Measurements from ENCODE around the gene IREB2. TPM values are rescaled to one million over a fixed set of nuclear protein-coding genes. Genes with fewer than 3 reads are reported as not detected.
"Not testable (repeated sequence)": the region's sequence is repeated elsewhere in the genome, so short reads cannot be mapped to it uniquely, and the experiment has no call there.

IREB2 gene
- total RNA-seq, 2 donors from 2014 or later: 79.0 to 92.8 TPM

DNA sequence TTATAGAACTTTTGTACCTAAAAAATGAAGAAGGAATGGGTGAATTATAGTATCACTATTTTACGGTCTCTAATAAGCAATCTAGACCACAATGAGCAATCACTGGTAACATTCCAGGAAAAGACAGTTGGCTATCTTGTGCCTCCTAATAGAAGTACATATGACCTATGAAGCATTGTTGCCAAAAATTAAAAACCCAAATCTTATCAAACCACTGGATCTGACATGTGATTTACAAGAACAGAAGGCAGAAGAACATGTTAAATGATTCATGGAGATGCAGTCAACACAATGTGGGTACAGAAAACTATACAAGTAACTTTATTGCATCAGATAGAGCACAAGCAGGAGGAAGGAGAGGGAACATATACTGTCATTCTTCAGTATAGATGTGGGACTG lies 54.9 kb downstream of the IREB2 start:
- no peak overlapping the region for H3K4me3 Mint-ChIP-seq
- no peak for ATAC-seq
- no peaks in the 10 kb centered on the region for H3K9me3 Mint-ChIP-seq
- no peak for DNase-seq (ENCODE audit: low spot score)
- H3K27ac Mint-ChIP-seq: peak overlapping the region in 1 of 2 donors; percentile 1
- peaks cover 41% of the 10 kb centered on the region for H3K36me3 Mint-ChIP-seq
- H3K4me1 Mint-ChIP-seq (ENCODE audit: low read depth in 2 of 2): no peaks in the 10 kb centered on the region
- H3K27me3 Mint-ChIP-seq: no peaks in the 10 kb centered on the region

DNA sequence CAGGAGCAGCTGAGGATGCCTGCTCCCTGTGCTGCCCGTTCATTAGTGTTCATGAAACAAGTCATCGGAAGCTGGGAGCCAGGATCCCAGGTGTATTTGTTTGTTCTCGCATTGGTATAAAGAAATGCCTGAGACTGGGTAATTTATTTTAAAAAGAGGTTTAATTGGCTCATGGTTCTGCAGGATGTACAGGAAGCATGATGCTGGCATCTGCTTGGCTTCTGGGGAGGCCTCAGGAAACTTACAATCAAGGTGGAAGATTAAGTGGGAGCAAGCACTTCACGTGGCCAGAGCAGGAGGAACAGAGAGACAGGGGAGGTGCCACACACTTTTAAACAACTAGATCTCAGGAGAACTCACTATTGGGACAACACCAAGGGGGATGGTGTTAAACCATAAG lies 63.8 kb downstream of the IREB2 start:
- no peaks in the 10 kb centered on the region for H3K9me3 Mint-ChIP-seq
- DNase-seq (ENCODE audit: low spot score): no peak
- no peak overlapping the region for H3K27ac Mint-ChIP-seq
- no peak overlapping the region for H3K4me3 Mint-ChIP-seq
- peaks cover 11% of the 10 kb centered on the region for H3K36me3 Mint-ChIP-seq
- no peak for ATAC-seq
- peaks cover 2 to 4% of the 10 kb centered on the region in 2 donors for H3K4me1 Mint-ChIP-seq (ENCODE audit: low read depth in 2 of 2)
- no peaks in the 10 kb centered on the region for H3K27me3 Mint-ChIP-seq

DNA sequence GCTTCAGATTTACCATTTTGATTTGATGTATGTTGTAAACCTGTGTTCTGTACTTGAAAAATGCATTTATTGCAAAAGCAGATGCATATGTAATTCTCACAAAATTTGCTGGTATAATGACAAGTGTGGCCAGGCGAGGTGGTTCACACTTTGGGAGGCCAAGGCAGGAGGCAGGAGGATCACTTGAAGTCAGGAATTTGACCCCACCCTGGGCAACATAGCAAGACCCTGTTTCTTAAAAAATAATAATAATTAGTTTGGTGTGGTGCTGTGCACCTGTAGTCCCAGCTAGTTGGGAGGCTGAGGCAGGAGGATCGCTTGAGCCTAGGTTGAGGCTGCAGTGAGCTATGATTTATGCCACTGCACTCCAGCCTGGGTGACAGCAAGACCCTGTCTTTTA lies 64.6 kb downstream of the IREB2 start:
- H3K4me1 Mint-ChIP-seq (ENCODE audit: low read depth in 2 of 2): peaks cover 7 to 9% of the 10 kb centered on the region in 2 donors
- no peak overlapping the region for H3K27ac Mint-ChIP-seq
- no peak overlapping the region for H3K4me3 Mint-ChIP-seq
- no peaks in the 10 kb centered on the region for H3K9me3 Mint-ChIP-seq
- no peak for DNase-seq (ENCODE audit: low spot score)
- no peaks in the 10 kb centered on the region for H3K27me3 Mint-ChIP-seq
- no peak for ATAC-seq
- peaks cover 7% of the 10 kb centered on the region for H3K36me3 Mint-ChIP-seq

- Mint-ChIP-seq H3K27me3 (peaks cover 7 to 13% of the 10 kb centered on the region in 2 donors), H3K9me3 (no peaks in the 10 kb centered on the region), H3K27ac (peak within 1 kb of the TSS in 1 of 2 donors; percentile 79), H3K4me1 (ENCODE audit: low read depth in 2 of 2) (peaks cover 7 to 13% of the 10 kb centered on the region in 2 donors), H3K4me3 (peak within 1 kb of the TSS; percentile 83), H3K36me3 (no peaks in the 10 kb centered on the region)
- peak; percentile 94 for ATAC-seq
- peak; percentile 80 for DNase-seq (ENCODE audit: low spot score)
Observed at GRCh38 chr15:78506971-78507830, 69.2 kb downstream of the IREB2 start, which contains the start of gene HYKK. HYKK (plus strand) TSS chr15:78507577; CDS start chr15:78513089, 5,512 bp downstream.

DNA sequence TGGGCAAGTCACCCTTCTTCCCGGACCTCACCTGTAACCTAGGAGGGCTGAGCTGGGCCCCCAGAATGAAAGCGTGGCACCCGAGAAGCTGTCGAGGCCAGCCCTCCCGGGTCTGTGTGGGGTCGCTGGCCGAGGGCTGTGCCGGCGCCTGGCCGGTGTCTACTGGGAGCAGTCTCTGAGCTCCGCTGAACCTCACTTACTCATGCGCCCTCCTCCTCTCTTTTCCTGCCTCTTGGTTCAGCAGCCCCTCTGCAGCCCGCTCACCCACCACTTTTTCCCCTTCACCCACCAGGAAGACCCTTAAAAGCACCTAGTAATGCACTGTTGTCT lies 69.8 kb downstream of the IREB2 start:
- ATAC-seq (peak; percentile 25 to 37), DNase-seq (ENCODE audit: low spot score) (no peak)
- no peak overlapping the region for H3K27ac Mint-ChIP-seq
- H3K9me3 Mint-ChIP-seq: no peaks in the 10 kb centered on the region
- peak overlapping the region; percentile 83 for H3K4me3 Mint-ChIP-seq
- peaks cover 7 to 13% of the 10 kb centered on the region in 2 donors for H3K4me1 Mint-ChIP-seq (ENCODE audit: low read depth in 2 of 2)
- H3K36me3 Mint-ChIP-seq: no peaks in the 10 kb centered on the region
- peaks cover 7 to 13% of the 10 kb centered on the region in 2 donors for H3K27me3 Mint-ChIP-seq

GRCh38 chr15:78508272-78508671 lies 70.3 kb downstream of the IREB2 start:
- Mint-ChIP-seq H3K36me3 (no peaks in the 10 kb centered on the region), H3K4me1 (ENCODE audit: low read depth in 2 of 2) (peaks cover 7 to 13% of the 10 kb centered on the region in 2 donors), H3K4me3 (peak overlapping the region; percentile 83), H3K9me3 (no peaks in the 10 kb centered on the region), H3K27me3 (peaks cover 7 to 13% of the 10 kb centered on the region in 2 donors), H3K27ac (no peak overlapping the region)
- ATAC-seq (no peak), DNase-seq (ENCODE audit: low spot score) (no peak)

DNA sequence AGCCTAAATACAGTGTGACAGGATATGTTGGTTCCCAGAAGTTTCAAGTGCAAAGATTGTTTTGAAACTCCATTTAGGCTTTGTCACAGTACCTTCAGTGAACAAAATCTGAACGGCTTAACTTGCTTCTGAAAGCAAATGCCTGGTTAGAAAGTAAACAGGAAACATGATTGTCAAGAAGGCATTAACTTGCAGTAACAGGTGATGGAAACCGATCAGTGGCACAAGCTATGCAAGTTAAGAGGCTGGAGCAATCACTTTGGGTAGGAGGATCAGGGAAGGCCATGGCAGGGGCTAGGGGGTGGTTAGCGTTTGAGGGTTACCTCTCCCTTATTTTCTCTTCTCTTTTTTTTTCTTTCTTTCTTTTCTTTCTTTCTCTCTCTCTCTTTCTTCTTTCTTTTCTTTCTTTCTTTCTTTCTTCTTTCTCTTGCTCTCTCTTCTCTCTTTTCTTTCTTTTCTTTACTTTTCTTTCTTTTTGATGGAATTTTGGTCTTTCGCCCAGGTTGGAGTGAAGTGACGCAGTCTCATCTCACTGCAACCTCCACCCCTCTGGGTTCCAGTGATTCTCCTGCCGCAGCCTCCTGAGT lies 71.8 kb downstream of the IREB2 start:
- H3K4me1 Mint-ChIP-seq (ENCODE audit: low read depth in 2 of 2): peaks cover 7 to 13% of the 10 kb centered on the region in 2 donors
- no peak overlapping the region for H3K27ac Mint-ChIP-seq
- H3K27me3 Mint-ChIP-seq: peaks cover 10 to 13% of the 10 kb centered on the region in 2 donors
- ATAC-seq (no peak), DNase-seq (ENCODE audit: low spot score) (no peak)
- no peak overlapping the region for H3K4me3 Mint-ChIP-seq
- no peaks in the 10 kb centered on the region for H3K9me3 Mint-ChIP-seq
- H3K36me3 Mint-ChIP-seq: no peaks in the 10 kb centered on the region

- not testable (repeated sequence) for H3K9me3 Mint-ChIP-seq; H3K27ac Mint-ChIP-seq; DNase-seq (ENCODE audit: low spot score); H3K27me3 Mint-ChIP-seq; H3K36me3 Mint-ChIP-seq; H3K4me3 Mint-ChIP-seq; ATAC-seq; H3K4me1 Mint-ChIP-seq (ENCODE audit: low read depth in 2 of 2)
Observed at GRCh38 chr15:78520035-78520434, 82.0 kb downstream of the IREB2 start.

DNA sequence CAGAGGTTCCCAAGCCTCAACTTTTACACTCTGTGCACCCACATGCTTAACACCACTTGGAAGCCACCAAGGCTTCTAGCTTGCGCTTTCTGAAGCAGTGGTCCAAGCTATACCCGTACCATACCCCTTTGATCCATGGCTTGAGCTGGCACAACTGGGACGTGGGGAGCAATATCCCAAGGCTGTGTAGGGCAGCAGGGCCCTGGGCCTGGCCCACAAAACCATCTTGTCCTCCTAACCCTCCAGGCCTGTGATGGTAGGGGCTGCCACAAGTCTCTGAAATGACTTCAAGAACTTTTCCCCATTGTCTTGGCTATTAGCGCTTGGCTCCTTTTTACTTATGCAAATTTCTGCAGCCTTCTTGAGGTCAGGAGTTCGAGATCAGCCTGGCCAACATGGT lies 86.2 kb downstream of the IREB2 start:
- H3K4me1 Mint-ChIP-seq (ENCODE audit: low read depth in 2 of 2): no peaks in the 10 kb centered on the region
- no peaks in the 10 kb centered on the region for H3K36me3 Mint-ChIP-seq
- peaks cover 0 to 7% of the 10 kb centered on the region in 2 donors for H3K27me3 Mint-ChIP-seq
- H3K4me3 Mint-ChIP-seq: no peak overlapping the region
- no peak overlapping the region for H3K27ac Mint-ChIP-seq
- ATAC-seq (no peak), DNase-seq (ENCODE audit: low spot score) (no peak)
- no peaks in the 10 kb centered on the region for H3K9me3 Mint-ChIP-seq

DNA sequence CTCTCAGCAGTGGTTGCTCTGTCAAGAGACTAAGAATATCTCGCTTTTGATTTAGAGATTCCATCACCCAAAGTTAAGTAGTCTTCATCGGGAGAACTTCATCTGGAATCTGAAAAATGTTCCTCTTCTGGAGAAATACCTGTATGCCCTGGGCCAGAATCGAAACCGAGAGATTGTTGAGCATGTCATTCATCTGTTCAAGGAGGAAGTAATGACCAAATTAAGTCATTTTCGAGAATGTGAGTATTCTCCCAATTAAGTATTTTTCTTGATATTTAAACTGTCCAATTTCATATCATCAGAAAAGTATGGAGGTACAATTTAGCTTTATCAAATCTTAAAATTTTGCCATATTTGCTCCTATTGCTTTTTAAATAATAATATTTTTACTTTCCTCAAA lies 89.3 kb downstream of the IREB2 start:
- H3K27ac Mint-ChIP-seq: no peak overlapping the region
- no peaks in the 10 kb centered on the region for H3K9me3 Mint-ChIP-seq
- H3K4me3 Mint-ChIP-seq: no peak overlapping the region

DNA sequence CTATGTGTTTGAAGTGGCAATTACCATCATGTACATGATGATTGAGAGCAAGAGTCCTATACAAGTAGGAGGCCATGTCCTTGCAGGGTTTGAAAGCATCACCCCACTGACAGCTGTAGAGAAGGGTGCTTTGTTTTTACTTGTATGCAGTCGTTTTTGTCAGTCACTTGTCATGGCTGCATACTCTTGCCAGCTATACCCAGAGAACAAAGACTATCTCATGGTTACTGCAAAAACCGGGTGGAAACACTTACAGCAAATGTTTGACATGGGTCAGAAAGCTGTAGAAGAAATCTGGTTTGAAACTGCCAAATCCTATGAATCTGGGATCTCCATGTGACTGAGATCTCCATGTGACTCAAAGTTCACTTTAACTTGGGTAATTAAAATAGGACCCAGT lies 95.3 kb downstream of the IREB2 start:
- no peaks in the 10 kb centered on the region for H3K9me3 Mint-ChIP-seq
- no peaks in the 10 kb centered on the region for H3K36me3 Mint-ChIP-seq
- DNase-seq (ENCODE audit: low spot score) (no peak), ATAC-seq (no peak)
- H3K27ac Mint-ChIP-seq: no peak overlapping the region
- H3K4me3 Mint-ChIP-seq: no peak overlapping the region
- no peaks in the 10 kb centered on the region for H3K4me1 Mint-ChIP-seq (ENCODE audit: low read depth in 2 of 2)
- no peaks in the 10 kb centered on the region for H3K27me3 Mint-ChIP-seq

More for the DNA sequence above, 89.3 kb downstream of the IREB2 start:
- DNase-seq (ENCODE audit: low spot score): no peak
- peaks cover 0 to 7% of the 10 kb centered on the region in 2 donors for H3K27me3 Mint-ChIP-seq
- H3K4me1 Mint-ChIP-seq (ENCODE audit: low read depth in 2 of 2): no peaks in the 10 kb centered on the region
- no peaks in the 10 kb centered on the region for H3K36me3 Mint-ChIP-seq
- ATAC-seq: no peak

GRCh38 chr15:78536134-78536533 lies 98.1 kb downstream of the IREB2 start:
- Mint-ChIP-seq H3K4me3 (no peak overlapping the region), H3K4me1 (ENCODE audit: low read depth in 2 of 2) (peaks cover 4 to 9% of the 10 kb centered on the region in 2 donors), H3K27me3 (no peaks in the 10 kb centered on the region), H3K27ac (no peak overlapping the region), H3K36me3 (peaks cover 4% of the 10 kb centered on the region), H3K9me3 (no peaks in the 10 kb centered on the region)
- no peak for ATAC-seq
- DNase-seq (ENCODE audit: low spot score): no peak

DNA sequence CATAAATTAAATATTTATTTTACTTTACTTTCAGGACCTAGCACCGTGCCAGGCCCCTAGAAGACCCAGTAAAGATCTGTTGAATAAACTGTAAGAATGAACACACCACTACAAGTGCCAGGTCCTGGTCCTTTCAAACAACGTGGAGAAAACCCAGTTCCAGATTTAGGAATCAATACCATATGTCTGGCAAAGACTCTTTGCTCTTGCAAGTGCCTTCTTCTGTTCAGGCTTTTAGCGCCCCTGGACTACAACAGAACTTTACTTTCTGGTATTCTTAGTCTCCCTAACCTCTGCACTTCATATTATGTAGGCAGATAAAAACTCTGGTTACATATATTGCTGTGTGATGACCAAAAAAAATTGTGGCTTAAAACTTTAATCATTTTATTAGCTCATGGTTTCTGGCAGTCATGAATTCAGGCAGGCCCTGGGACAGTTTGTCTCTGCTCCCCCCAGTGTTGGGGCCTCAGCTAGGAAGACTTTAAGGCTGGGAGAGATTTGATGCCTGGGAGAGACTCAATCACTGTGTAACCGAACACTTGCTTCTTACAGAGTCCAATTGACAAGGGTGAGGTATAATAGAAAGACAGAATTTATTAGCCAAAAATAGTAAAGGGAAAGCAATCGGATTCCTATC lies 99.4 kb downstream of the IREB2 start:
- H3K4me3 Mint-ChIP-seq: no peak overlapping the region
- ATAC-seq (no peak), DNase-seq (ENCODE audit: low spot score) (no peak)
- no peak overlapping the region for H3K27ac Mint-ChIP-seq
- no peaks in the 10 kb centered on the region for H3K9me3 Mint-ChIP-seq
- peaks cover 16% of the 10 kb centered on the region for H3K36me3 Mint-ChIP-seq
- H3K27me3 Mint-ChIP-seq: no peaks in the 10 kb centered on the region
- peaks cover 11 to 22% of the 10 kb centered on the region in 2 donors for H3K4me1 Mint-ChIP-seq (ENCODE audit: low read depth in 2 of 2)

- Mint-ChIP-seq H3K27ac (no peak overlapping the region), H3K4me1 (ENCODE audit: low read depth in 2 of 2) (peaks cover 18 to 29% of the 10 kb centered on the region in 2 donors), H3K9me3 (no peaks in the 10 kb centered on the region), H3K4me3 (no peak overlapping the region), H3K27me3 (no peaks in the 10 kb centered on the region), H3K36me3 (peaks cover 21% of the 10 kb centered on the region)
- DNase-seq (ENCODE audit: low spot score) (no peak), ATAC-seq (no peak)
Observed at GRCh38 chr15:78538358-78538757, 100.3 kb downstream of the IREB2 start.

All from natural killer cell treated with Interleukin-12 subunit alpha and Interleukin-12 subunit beta and Interleukin-15 and Interleukin-18, amount 100 ng/mL, for 72 hours (primary cell).